Progenitor cell of endocrine pancreas (in vitro differentiated cells): Measurements from ENCODE around the gene LIN7A. TPM values are rescaled to one million over a fixed set of nuclear protein-coding genes. Genes with fewer than 3 reads are reported as not detected.

Experiments used
- DNase-seq: peaks from one replicate; pipeline ENCODE4 v3.0.0; 2021; ENCODE audit warnings: low spot score; ENCODE audit not compliant: unreplicated experiment
- H3K27ac Mint-ChIP-seq: 2 replicates; pipeline ENCODE4 v1.8.0; 2021; ENCODE audit warnings: mild to moderate bottlenecking, moderate library complexity, mixed read lengths
- H3K27me3 Mint-ChIP-seq: 2 replicates; pipeline ENCODE4 v1.8.0; 2021; ENCODE audit warnings: mixed read lengths
- H3K36me3 Mint-ChIP-seq: 2 replicates; pipeline ENCODE4 v1.8.0; 2022; ENCODE audit warnings: mixed read lengths; ENCODE audit not compliant: insufficient read depth
- H3K4me1 Mint-ChIP-seq: 2 replicates; pipeline ENCODE4 v1.8.0; 2021; ENCODE audit warnings: low read depth, mixed read lengths
- H3K4me3 Mint-ChIP-seq: 2 replicates; pipeline ENCODE4 v1.8.0; 2021; ENCODE audit warnings: low read depth, mild to moderate bottlenecking, moderate library complexity, mixed read lengths
- H3K9me3 Mint-ChIP-seq: 2 replicates; pipeline ENCODE4 v1.8.0; 2021; ENCODE audit warnings: low read depth, mixed read lengths
- total RNA-seq: library from RNA; stranded (reverse); gene quantifications from 2 replicates; pipeline ENCODE4 v1.2.1, GENCODE V29; 2021
- TF ChIP-seq, protein P1 (sequence below): fragments of 200-600 bp; sonication (generic); IDR thresholded peaks from one replicate; pipeline ENCODE4 v1.5.0; 2021; ENCODE audit warnings: antibody characterized with exemption, mild to moderate bottlenecking; ENCODE audit not compliant: unreplicated experiment

LIN7A gene
- total RNA-seq, 1 donor from 2014 or later = 8.2 TPM

DNA sequence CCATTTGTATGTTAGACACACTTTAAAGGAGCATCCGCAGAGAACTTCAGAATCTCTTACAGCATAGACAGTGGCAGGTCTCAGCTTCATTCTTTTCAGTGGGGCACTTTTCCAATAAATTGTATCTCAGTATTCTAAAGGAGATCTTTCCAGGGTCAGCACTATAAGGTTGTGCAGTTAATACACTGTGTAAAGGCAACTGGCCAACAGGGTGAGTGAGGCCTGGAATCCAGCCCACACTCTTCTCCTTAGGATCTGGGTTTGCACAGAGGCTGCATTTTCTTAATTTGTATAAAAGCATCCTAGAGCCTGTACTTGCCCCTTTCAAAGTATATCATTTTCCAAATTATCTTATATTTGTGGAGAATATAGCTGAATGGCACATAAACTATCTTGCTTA is 126.9 kb downstream of the LIN7A start:
- H3K27me3 Mint-ChIP-seq = no peaks in the 10 kb centered on the region
- DNase-seq = no peak
- no peaks in the 10 kb centered on the region for H3K36me3 Mint-ChIP-seq
- no peaks in the 10 kb centered on the region for H3K9me3 Mint-ChIP-seq
- H3K27ac Mint-ChIP-seq = no peak overlapping the region
- no peaks in the 10 kb centered on the region for H3K4me1 Mint-ChIP-seq
- TF ChIP-seq, protein P1, sequence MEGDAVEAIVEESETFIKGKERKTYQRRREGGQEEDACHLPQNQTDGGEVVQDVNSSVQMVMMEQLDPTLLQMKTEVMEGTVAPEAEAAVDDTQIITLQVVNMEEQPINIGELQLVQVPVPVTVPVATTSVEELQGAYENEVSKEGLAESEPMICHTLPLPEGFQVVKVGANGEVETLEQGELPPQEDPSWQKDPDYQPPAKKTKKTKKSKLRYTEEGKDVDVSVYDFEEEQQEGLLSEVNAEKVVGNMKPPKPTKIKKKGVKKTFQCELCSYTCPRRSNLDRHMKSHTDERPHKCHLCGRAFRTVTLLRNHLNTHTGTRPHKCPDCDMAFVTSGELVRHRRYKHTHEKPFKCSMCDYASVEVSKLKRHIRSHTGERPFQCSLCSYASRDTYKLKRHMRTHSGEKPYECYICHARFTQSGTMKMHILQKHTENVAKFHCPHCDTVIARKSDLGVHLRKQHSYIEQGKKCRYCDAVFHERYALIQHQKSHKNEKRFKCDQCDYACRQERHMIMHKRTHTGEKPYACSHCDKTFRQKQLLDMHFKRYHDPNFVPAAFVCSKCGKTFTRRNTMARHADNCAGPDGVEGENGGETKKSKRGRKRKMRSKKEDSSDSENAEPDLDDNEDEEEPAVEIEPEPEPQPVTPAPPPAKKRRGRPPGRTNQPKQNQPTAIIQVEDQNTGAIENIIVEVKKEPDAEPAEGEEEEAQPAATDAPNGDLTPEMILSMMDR = no peak
- H3K4me3 Mint-ChIP-seq = no peak overlapping the region

DNA sequence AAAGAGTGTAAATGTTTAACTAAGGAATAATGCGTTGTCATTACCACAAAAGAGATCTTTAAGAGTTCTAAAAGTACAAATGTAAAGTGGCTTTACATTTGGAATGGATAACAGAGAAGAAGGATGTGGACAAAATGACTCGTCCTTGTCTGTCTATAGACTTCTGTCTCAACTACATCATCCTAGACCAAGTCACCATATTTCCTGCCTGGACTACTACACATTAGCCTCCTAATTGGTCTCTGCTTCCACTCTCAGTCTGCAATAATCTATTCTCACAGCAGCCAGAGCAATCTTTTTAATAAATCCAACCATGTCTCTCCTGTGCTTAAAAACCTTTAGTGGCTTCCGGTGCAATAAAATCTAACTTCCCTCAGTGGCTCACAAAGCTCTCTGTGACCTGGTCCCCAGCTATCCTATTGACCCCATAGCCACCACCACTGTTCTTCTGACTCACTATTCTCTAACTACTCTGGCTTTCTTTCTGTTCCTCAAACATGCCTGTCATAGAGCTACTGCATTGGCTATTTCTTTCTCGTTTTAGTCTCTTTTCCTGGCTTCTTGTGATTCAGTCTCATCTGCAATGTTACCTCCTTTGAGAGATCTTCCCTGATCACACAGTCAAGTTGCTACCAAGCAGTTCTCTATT is 130.0 kb downstream of the LIN7A start:
- Mint-ChIP-seq H3K27me3 (no peaks in the 10 kb centered on the region), H3K27ac (no peak overlapping the region), H3K4me3 (no peak overlapping the region), H3K4me1 (no peaks in the 10 kb centered on the region), H3K36me3 (peaks cover 1% of the 10 kb centered on the region), H3K9me3 (peaks cover 4% of the 10 kb centered on the region)
- DNase-seq = no peak
- TF ChIP-seq, protein P1 = no peak

DNA sequence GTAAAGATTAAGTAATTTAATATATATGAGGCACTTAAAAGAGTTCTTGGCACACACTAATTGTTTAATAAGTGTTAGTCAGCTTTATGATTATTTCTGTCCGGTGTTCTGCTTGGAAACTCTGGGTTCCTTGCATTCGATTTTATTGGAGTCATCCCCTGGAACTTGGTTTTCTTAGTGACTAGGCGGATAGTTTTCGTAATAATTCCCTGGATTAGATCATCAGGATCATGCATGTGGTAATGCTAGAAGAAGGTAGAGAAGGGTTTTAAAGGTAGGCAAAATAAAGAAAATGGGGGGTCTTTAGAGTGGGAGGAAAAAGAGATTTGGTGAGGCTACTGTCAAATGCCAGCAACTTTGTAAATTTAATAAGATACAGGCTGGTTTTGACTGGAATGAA is 132.6 kb downstream of the LIN7A start:
- H3K36me3 Mint-ChIP-seq = peaks cover 1% of the 10 kb centered on the region
- H3K27me3 Mint-ChIP-seq = no peaks in the 10 kb centered on the region
- H3K27ac Mint-ChIP-seq = no peak overlapping the region

DNA sequence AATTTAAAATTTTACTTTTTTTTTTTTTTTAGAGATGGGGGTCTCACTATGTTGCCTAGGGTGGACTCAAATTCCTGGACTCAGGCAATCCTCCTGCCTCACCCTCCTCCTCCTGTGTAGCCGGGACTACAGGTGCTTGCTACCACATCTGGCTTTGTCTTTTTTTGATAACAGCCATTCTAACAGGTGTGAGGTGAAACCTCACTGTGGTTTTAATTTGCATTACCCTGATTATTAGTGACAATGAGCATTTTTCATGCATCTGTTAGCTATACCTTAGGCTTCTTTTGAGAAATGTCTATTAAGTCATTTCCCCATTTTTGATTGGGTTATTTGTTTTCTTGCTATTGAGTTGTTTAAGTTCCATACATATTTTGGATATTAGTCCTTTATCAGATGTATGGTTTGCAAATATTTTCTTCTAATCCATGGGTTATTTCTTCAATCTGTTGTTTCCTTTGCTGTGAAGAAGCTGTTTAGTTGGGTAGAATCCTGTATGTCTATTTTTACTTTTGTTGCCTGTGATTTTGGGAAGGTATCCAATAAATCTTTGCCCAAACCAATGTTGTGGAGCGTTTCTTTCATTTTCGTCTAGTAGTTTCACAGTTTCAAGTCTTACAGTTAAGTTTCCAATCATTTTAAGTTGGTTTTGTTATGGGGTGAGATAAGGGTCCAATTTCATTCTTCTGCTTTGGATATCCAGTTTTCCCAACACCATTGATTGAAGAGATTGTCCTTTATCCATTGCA is 134.9 kb downstream of the LIN7A start:
- Mint-ChIP-seq H3K9me3 (peaks cover 4% of the 10 kb centered on the region), H3K4me3 (no peak overlapping the region), H3K36me3 (peaks cover 1% of the 10 kb centered on the region), H3K27ac (no peak overlapping the region), H3K4me1 (no peaks in the 10 kb centered on the region), H3K27me3 (no peaks in the 10 kb centered on the region)
- TF ChIP-seq, protein P1 = no peak
- DNase-seq = no peak

More for the DNA sequence above, 132.6 kb downstream of the LIN7A start:
- Mint-ChIP-seq H3K4me1 (no peaks in the 10 kb centered on the region), H3K9me3 (peaks cover 4% of the 10 kb centered on the region), H3K4me3 (no peak overlapping the region)
- no peak for DNase-seq
- TF ChIP-seq, protein P1 = no peak

DNA sequence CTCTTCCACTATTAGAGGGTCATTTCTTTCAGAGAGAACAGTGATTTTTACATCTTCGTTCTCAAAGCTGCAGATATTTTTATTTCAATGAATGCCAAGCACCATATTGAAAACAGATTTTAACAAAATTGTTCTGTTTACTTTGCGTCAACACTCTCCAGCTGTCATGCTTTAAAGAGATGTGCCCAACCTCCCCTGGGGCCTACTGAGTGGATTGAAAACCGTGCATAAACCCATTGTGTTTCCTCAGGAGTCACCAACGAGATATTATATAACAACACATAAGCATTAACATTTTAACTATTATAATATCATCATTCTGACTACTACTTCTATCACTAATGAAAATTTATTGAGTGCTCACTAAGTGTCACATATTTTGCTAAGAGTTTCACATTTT is 139.5 kb downstream of the LIN7A start:
- Mint-ChIP-seq H3K9me3 (peaks cover 4% of the 10 kb centered on the region), H3K4me3 (no peak overlapping the region), H3K36me3 (no peaks in the 10 kb centered on the region), H3K27me3 (no peaks in the 10 kb centered on the region), H3K27ac (no peak overlapping the region), H3K4me1 (peaks cover 6% of the 10 kb centered on the region)
- DNase-seq = no peak
- TF ChIP-seq, protein P1 = no peak
